HG03558 (cell line): ENCODE results near the gene FYCO1.

Experiments
- ATAC-seq: cut with Tn5 transposase; IDR thresholded peaks from one replicate; pipeline ENCODE4 v1.9.1; 2021; ENCODE audit warnings: moderate number of reproducible peaks; ENCODE audit not compliant: unreplicated experiment; ENCODE audit errors: extremely low read depth

FYCO1 gene

DNA sequence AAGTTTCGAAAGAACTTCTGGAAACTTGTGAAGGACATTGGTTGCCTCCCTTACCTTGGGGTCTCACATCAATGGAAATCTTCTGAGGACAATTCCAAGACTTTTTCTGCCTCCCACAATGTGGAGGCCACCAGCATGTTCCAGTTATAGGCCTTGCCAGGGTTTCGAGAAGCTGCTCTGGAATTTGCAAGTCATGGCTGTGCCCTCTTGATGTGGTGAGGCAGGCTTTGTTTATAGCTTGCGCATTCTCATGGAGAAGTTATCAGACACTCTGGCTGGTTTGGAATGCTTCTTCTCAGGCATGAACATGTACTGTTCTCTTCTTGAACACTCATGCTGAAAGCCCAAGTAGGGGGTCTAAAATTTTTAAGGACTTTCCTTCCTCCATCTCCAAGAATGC, 48.3 kb downstream of the FYCO1 start:
- ATAC-seq: no peak

DNA sequence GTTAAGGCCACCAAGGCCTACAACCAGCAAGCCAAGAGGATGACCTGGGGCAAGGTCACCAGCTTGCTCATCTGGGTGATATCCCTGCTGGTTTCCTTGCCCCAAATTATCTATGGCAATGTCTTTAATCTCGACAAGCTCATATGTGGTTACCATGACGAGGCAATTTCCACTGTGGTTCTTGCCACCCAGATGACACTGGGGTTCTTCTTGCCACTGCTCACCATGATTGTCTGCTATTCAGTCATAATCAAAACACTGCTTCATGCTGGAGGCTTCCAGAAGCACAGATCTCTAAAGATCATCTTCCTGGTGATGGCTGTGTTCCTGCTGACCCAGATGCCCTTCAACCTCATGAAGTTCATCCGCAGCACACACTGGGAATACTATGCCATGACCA, 48.7 kb downstream of the FYCO1 start:
- no peak for ATAC-seq

DNA sequence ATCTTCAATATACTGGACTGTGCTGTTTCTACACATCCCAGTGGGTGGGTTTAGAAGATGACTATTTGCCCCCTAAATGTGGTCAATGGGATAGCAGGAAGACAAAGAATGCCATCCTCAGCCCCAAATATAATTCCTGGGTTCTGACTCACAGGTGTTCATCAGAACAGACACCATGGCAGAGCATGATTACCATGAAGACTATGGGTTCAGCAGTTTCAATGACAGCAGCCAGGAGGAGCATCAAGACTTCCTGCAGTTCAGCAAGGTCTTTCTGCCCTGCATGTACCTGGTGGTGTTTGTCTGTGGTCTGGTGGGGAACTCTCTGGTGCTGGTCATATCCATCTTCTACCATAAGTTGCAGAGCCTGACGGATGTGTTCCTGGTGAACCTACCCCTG, 49.3 kb downstream of the FYCO1 start:
- ATAC-seq: no peak

DNA sequence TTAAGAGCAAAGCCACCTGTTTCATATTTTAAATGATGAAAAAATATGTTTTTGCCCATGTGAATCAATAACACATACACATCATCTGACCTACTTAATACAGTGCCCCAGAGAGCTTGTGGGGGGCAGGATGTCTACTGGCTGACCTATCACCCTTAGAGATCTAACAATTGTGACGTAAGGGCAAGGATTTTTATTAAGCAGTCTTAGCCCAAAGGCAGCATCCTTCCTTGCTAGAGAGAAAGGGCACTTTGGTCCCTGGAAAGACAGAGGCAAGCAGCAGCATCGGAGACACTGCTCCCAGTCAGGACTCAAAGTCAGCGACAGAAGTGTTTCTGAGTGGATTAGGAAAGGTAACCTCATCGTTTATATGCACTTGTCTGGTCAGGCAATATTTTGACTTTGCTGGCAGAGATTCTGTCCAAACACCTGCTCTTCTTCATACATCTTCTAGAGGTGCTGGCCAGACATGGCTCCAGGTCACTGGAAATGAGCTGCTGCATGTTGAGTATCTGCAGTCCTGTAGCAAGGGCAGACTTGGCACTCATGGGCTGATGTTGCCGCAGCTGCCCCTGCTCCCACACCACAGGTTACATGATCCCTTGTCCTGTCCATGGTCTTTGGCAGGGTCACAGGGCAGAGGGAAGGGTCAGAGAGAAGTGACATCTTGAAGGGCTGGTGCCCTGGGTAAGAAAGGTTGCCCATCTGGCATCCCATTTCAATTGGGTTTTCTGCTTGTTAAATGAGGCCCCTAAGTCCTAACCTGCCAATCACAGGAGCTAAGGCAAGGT, 50.6 kb downstream of the FYCO1 start:
- no peak for ATAC-seq

DNA sequence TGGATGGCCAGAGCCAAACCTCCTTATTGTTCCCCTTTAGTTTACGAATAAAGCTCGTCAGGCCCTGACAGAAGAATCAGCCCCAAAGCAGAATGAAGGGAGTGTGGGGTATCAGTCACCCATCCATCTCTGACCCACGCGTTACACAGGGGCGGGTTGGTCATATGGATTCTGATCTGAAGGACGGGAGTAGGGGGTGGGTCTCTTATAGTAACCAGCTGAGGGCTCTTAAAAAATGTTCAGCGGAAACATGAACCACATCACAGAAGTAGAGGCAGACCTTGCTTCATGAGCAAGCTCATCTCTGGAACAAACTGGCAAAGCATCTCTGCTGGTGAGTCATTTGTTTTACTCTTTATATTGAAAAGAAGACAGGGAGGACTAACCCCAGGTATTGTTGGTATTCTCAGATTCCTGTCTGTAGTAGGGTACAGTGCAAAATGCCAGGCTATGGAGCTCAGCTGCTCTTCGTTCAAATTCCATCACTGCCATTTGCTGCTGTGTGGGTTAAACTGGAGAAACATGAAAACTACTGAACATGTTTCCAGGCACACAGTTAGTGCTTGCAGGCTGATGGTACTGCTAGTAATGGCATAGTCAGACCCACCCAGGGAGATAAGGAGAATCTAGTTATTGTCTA, 52.3 kb downstream of the FYCO1 start, which contains the start of gene CXCR6:
Gene CXCR6 (plus strand): TSS at position 258 of the 640 bp plus-strand sequence. CDS start 3,018 bp downstream, outside the sequence.
- no peak for ATAC-seq

DNA sequence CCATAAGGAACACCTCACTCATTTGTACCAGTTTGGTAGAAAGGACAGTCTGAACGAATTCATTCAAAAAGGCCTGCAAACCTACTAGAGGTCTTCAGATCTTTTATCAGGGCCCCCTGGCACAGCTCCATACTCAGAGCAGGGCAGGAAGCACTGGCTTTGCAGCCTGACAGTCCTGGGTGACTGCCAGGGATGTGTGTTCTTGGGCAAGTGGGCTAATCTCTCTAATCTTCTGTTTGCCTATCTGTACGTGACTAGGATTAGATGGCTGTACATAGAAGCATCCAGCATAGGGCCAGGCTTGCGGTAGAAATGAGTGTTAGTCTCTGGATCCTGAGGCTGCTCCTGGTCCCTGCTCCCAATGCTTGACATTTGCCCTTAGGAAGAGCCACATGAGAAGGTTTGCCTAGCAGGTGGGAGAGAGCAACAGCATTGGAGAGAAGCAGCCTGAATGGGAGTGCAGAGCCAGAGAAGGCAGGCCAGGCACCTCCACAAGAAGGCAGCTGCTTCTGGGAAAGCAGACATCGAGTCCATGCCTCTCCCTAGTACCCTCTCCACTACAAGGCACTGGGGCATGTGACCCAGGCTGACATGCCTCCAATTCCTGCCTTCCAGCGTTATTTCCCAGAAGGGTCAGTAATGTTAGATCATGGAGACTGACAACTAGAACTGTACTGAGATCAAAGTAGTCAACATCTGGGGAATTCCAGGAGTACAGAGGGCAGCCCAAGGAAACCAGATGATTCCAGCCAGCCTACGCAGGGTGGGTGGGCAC, 53.4 kb downstream of the FYCO1 start:
- no peak for ATAC-seq

DNA sequence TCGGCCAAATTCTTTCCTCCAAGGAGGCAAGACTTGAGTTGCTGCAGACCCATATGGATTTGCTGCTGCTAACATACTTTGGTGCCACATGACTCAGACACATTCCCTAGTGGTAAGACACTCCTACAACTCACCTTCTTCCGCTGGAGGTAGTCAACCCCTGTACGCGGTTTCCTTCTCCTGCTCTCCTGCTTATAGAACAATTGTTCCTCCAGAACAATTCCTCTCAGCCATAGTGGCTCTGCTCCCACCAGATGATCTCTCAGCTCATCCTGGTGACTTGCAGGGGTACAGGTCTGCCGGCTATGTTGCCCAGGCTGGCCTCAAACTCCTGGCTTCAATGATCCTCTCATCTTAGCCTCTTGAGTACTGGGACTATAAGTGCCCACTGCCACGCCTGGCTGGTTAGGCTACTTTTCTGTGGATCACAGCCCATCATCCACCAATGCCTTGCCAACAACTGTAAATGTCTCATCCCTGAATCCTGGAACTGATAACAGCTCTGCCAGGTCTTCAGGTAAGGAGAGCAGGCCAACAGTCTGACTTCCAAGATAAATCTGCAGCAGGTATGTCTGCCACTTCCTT, 54.8 kb downstream of the FYCO1 start:
- ATAC-seq: no peak

DNA sequence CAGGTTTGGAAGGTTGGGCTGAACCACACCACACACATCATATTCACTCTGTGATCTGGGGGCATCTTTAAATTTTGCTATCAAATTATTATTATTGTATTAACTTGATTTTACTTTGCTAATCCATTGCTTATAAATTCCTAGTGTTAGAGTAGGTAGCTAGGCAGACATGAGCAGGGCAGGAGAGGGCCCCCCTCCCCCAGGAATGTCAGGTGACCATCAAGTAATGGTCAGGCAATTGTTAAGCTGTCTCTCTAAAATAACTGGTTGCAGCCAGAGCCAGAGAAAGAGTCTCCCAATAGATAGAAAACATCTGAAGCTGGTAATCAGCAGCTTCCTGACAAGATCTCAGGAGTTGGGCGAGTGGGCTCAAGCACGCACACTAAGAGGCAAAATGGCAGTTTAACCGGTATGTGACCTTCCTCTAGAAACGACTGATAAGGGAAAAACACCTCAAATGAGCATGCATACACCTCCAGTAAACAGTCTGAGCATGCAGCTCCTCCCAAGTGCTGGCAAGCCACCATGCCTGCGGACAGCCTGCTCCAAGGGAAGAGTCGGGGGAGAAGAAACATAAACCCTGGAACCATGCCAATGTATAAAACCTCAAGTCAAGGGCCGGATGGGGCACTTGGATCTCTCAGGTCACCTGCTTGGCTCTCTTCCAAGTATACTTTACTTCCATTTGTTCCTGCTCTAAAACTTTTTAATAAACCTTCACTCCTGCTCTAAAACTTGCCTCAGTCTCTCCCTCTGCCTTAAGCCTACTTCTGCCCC, 55.4 kb downstream of the FYCO1 start:
- ATAC-seq: no peak

DNA sequence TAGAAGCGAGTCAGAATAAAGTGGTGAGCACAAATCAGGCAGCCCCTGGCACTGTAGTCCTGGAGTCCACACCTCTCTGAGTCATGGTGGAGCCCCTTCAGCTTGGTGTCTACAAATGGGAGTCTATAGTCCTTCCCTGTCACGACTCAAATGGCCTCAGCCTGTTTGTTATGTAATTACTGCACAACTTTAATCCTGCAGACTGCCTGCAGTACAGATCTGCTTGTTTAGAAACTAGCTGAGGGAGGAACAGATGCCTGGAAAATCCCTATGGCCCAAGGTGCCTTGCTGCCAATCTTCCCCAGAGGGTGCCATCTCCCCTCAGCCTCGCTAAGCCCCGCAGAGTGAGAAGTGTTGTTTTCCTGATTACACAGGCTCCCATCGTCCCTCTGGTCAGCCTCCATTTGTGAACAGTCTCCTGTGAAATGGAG, 56.3 kb downstream of the FYCO1 start:
- no peak for ATAC-seq

DNA sequence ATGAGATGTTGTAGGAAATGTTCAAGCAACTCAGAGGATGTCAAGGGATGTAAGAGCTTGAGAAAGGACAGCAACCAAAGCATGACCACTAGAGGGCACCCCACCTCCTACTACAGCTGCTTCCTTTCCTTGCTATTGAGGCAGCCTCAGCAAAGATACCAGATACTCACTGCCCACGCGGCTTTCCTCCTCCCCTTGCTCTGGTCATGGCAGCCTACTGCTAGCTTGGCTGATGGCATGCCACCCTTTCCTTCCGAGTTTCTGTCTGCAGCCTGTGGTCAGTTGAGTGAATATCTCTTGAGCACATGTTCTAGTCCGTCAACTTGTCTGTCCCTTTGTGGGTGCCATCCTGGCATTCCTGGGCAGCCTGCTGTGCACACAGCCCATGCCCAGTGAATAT, 56.8 kb downstream of the FYCO1 start:
- no peak for ATAC-seq

DNA sequence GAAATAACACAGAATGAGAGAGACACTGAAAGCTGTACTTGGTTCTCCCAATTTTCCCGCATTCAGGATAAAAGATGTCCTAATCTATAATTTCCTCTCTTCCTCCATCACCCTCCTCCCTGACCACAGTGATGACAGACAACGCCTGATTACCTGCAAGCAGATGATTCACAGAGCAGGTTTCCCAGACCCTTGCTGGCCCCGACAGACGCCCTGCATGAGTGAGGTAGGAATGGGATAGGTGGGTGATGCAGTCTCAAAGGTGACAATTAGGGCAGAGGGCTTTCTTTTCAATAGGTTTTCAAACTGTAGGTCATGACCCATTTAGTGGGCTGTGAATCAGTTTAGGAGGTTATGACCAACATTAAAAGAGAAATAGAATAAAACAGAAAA, 57.6 kb downstream of the FYCO1 start:
- ATAC-seq: no peak

DNA sequence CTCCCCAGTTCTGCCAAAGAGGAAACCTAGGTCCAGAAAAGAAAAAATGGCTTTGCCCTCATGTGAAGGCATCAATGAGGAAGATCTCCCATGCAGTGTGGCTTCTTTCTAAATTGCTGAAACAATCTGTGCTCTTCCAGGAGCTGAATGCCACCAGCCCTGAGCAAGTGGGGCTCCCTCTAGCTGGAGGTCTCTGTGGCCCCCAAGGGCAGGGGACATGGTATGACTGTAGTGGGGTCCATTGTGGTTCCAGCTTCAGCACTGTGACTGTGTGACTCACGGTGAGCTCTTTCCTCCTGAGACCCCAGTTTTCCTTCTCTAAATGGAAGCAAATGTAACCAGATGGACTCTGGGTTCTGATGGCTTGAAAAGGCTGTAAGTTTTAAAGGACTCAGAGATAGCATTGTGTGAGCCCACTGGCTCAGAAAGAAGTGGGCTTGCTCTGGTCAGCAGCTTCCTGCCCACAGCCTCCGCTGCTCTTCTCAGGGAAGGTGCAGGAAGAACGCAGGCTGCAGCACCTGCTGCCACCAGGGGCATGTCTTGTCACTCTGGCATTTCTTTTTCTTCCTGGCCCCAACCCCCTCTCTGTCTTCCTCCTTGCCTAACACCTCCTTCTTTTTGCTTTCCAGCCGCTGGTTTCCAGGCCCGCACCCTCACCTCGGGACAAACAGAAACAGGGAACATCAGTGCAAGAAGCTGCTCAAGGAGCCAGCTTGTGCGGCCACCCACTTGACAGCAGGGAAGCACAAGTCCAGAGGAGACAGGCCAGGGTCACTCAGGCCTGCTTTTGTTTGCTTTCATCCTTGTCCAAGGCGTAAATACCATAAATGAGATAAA, 58.2 kb downstream of the FYCO1 start:
- no peak for ATAC-seq

DNA sequence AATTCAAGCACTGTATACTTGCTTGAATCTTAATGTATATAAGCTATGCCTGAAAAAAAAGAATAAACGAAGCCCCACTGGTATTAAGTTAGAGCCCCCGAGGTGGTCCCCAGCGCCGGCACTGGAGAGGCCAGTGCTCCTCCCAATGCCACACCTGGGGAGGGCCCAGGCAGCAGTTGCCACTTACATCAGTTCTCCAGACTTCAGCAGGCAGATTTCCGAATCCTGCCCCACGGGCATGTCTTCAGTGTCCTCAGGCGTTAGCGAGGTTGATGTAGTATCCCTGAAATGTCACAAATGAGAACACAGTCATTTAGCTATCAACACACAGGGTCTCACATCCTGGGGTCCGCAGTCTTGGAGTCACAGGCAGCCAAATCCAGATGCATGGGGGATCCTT, 59.4 kb downstream of the FYCO1 start:
- no peak for ATAC-seq

DNA sequence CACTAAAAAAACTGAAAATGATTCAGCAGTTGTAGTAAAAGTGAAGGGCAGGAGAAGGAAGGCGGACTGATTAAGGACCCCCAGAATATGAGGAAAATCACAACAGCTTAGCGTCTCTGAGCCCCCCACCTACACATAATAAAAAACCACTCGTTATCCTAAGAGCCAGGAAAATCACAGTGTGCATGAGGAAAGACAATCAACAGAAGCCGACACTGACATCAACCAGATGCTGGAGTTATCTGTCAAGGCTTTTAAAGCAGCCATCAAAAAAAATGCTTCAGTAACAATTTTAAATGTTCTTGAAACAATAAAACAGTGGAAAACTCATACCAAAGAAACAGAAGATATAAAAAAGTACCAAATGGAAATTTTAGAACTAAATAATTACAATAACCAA, 62.0 kb downstream of the FYCO1 start:
- ATAC-seq: no peak

DNA sequence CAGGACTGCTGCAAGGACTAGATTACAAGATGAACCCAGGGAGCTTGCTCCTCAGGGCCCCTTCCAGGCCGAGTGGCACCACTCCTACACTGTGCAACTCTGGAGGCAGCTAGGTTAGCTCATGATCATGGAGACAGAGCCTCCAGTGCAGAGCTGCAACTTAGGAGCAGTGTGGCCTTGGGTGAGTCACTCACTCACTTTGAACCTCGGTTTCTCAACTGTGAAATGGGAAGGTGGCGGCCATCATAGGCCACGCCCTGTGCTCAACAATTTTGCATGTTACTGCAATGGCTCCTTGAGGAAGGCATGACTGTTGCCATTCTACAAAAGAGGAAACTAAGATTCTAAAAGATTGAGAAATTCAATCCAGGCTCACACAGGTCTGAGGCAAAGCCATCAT, 63.5 kb downstream of the FYCO1 start:
- no peak for ATAC-seq

DNA sequence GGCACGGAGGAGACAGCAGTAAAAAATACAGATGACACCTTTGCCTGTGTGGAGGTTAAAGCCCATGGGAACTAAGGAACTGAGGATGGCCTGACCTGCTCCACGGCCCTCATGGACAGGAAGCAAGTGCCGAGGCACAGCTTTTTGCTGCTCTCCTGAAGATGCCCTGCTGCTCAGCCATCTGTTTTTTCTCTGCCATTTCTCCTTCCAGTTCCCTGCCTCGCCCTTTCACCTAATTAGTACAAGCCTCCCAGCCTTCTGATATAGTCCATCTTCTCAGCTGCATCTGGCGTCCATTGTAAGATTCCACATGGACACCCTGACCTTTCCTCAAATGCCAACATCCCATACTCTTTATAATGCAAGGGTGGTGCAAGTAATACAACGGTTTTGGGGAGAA, 64.1 kb downstream of the FYCO1 start:
- ATAC-seq: no peak

DNA sequence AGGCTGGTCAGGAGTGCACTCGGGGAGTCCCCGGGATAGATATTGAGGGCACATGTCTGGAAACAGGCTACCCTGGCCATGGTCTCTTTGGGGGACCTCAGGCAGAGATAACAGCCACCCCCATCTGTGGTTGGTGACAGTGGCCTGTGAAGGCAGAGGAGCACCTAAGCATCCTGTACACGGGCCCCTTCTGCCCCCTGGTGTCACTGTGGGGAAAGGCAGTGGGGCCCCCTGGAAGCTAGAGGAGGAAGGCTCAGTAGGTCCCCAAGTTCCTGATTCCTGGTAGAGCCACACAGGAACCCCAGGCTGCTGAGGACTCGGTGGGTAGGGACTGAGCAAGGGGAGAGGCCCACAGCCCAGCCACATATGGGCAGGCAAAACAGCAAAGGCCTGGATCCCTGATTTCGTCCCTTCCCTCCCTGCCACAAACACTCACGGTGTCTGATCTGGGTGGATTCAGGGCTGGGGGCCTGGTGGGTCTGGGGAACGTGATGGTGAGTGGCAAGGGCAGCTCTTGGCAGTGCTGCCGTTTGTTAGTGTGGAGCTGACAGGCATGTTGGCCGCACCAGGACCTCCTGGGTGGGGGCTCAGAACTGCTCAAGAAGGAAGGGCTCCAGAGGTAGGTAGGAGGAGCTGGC, 66.5 kb downstream of the FYCO1 start:
- no peak for ATAC-seq

DNA sequence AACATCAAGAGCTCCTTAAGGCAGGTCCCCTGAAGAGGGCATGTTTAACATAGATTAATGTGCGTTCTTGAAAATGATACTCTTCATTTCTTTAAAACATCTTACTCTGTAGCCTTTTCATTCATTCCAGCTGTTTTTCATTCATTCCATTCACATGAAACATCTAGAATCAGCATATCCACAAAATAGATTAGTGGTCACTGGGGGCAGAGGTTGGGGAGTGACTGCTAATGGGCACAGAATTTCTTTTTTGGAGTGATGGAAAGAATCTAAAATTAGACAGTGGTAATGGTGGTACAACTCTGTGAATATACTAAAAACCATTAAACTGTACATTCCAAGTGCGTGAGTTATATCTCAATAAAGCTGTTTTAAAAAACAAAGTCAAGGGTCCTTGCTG, 67.7 kb downstream of the FYCO1 start:
- ATAC-seq: no peak

DNA sequence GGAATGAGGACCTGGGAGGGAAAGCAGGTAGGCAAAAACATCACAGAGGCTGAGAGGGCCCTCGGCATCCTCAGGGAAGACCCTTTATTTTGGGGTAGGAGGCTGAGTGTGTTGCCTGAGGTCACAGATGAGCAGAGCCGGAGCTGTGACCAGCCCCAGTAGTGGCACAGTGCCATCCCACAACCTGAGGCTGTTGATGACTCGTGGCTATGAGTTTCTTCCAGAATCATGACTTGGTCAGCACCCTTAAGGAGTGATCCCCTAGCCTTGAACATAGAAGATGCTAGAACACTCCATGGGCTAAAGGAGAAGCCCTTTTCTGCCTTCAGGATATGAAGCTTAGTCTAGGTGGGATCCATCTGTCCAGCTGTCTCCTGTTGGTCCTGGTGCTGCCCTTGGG, 71.9 kb downstream of the FYCO1 start:
- no peak for ATAC-seq
